Stimulated activated CD8-positive, alpha-beta memory T cell treated with anti-CD3 and anti-CD28 coated beads, Interleukin-7, amount 100 ng/mL, for 48 hours (primary cell): ENCODE measurements around the gene PIGT.

Source experiments
- DNase-seq, 2 donors: peaks; one replicate each; pipeline ENCODE4 v3.0.0-alpha.2; 2020; ENCODE audit warnings: low read depth in 1 of 2; ENCODE audit errors: extremely low read depth in 1 of 2

PIGT gene

GRCh38 chr20:45415822-45416637 lies at the start of gene PIGT:
PIGT (plus strand) TSS chr20:45416141; CDS start chr20:45416157, 16 bp downstream.
- peak; percentile 73 to 86 for DNase-seq

- no peak for DNase-seq
Observed at GRCh38 chr20:45366192-45366591, 49.7 kb upstream of the PIGT start.

- DNase-seq = no peak
Observed at GRCh38 chr20:45366631-45367030, 49.3 kb upstream of the PIGT start.

- no peak for DNase-seq
Observed at GRCh38 chr20:45367126-45367525, 48.8 kb upstream of the PIGT start.

GRCh38 chr20:45368221-45368980 lies 47.5 kb upstream of the PIGT start:
- no peak for DNase-seq

GRCh38 chr20:45370571-45371160 lies 45.3 kb upstream of the PIGT start:
- DNase-seq = no peak

- no peak for DNase-seq
Observed at GRCh38 chr20:45372241-45372640, 43.7 kb upstream of the PIGT start.

GRCh38 chr20:45372646-45373352 lies 43.1 kb upstream of the PIGT start:
- no peak for DNase-seq

GRCh38 chr20:45373353-45374100 lies 42.4 kb upstream of the PIGT start:
- DNase-seq = peak; percentile 74 to 84

GRCh38 chr20:45374101-45374467 lies 41.9 kb upstream of the PIGT start:
- DNase-seq = no peak

GRCh38 chr20:45374966-45375365 lies 41.0 kb upstream of the PIGT start:
- no peak for DNase-seq

- no peak for DNase-seq
Observed at GRCh38 chr20:45377269-45377668, 38.7 kb upstream of the PIGT start.

GRCh38 chr20:45378191-45378590 lies 37.8 kb upstream of the PIGT start, which contains the start of gene TP53TG5:
TP53TG5 (minus strand) TSS chr20:45378325; CDS start chr20:45378236, 89 bp downstream.
- no peak for DNase-seq

- no peak for DNase-seq
Observed at GRCh38 chr20:45387274-45387673, 28.7 kb upstream of the PIGT start.

GRCh38 chr20:45390931-45391330 lies 25.0 kb upstream of the PIGT start:
- no peak for DNase-seq

GRCh38 chr20:45391559-45391958 lies 24.4 kb upstream of the PIGT start:
- DNase-seq = no peak

- no peak for DNase-seq
Observed at GRCh38 chr20:45392733-45393132, 23.2 kb upstream of the PIGT start.

GRCh38 chr20:45394221-45395113 lies 21.5 kb upstream of the PIGT start:
- DNase-seq = no peak

- DNase-seq = no peak
Observed at GRCh38 chr20:45395114-45395415, 20.9 kb upstream of the PIGT start.

GRCh38 chr20:45399018-45399417 lies 16.9 kb upstream of the PIGT start:
- no peak for DNase-seq
